ENCODE data around the gene TPI1.

DNA sequence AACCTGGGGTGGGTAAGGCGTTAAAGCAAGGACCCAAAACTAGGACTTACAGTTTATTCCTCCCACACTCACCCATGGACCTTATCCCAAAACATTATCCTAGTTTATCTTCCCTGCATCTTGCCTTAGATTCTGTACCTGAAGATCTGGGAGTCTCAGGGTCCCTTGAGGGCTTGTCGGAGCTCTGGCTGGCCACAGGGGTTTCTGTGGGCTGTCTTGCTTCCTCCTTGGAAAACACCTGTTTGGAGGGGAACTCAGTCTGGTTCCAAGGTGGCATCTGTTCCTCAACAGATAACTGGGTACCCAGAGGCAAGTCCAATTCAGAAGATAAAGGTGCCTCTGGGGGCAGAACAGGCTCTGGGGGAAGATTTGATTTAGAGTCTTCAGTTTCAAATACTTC lies 17.9 kb upstream of the TPI1 start:
- no peak for TF ChIP-seq EP300 (IDR thresholded peaks at IDR 0.05)
- TF ChIP-seq, protein P1, sequence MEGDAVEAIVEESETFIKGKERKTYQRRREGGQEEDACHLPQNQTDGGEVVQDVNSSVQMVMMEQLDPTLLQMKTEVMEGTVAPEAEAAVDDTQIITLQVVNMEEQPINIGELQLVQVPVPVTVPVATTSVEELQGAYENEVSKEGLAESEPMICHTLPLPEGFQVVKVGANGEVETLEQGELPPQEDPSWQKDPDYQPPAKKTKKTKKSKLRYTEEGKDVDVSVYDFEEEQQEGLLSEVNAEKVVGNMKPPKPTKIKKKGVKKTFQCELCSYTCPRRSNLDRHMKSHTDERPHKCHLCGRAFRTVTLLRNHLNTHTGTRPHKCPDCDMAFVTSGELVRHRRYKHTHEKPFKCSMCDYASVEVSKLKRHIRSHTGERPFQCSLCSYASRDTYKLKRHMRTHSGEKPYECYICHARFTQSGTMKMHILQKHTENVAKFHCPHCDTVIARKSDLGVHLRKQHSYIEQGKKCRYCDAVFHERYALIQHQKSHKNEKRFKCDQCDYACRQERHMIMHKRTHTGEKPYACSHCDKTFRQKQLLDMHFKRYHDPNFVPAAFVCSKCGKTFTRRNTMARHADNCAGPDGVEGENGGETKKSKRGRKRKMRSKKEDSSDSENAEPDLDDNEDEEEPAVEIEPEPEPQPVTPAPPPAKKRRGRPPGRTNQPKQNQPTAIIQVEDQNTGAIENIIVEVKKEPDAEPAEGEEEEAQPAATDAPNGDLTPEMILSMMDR (IDR thresholded peaks at IDR 0.05), result no peak
